ENCODE data around the gene C1orf56.

Gene C1orf56

GRCh38 chr1:151047591-151047924 is at the start of gene C1orf56:
C1orf56 (plus strand) TSS chr1:151047751; CDS start chr1:151047848, 97 bp downstream.
- DNase-seq: peak; percentile 80 to 97

- peak in 1 of 2 experiments; percentile 32 for DNase-seq
These were observed 49.6 kb upstream of the C1orf56 start for GRCh38 chr1:150997949-150998348.

GRCh38 chr1:150999051-150999674 is 48.4 kb upstream of the C1orf56 start:
- no peak for DNase-seq

GRCh38 chr1:150999926-151000325 is 47.6 kb upstream of the C1orf56 start:
- no peak for DNase-seq

GRCh38 chr1:151000408-151000807 is 47.1 kb upstream of the C1orf56 start:
- no peak for DNase-seq

GRCh38 chr1:151001602-151002001 is 45.9 kb upstream of the C1orf56 start:
- no peak for DNase-seq

- no peak for DNase-seq
These were observed 45.5 kb upstream of the C1orf56 start for GRCh38 chr1:151002051-151002450.

- no peak for DNase-seq
These were observed 44.9 kb upstream of the C1orf56 start for GRCh38 chr1:151002611-151003010.

- no peak for DNase-seq
These were observed 44.4 kb upstream of the C1orf56 start for GRCh38 chr1:151003180-151003579.

- peak; percentile 71 to 77 for DNase-seq
These were observed 41.7 kb upstream of the C1orf56 start for GRCh38 chr1:151005729-151006319.

GRCh38 chr1:151006327-151007052 is 41.1 kb upstream of the C1orf56 start, which contains the start of gene MINDY1:
MINDY1 (minus strand) TSS chr1:151006902; CDS start chr1:151002617, 4,285 bp downstream.
- peak; percentile 98 to 99 for DNase-seq

GRCh38 chr1:151007853-151008243 is 39.7 kb upstream of the C1orf56 start:
- no peak for DNase-seq

- DNase-seq: peak; percentile 98 to 100
These were observed 39.0 kb upstream of the C1orf56 start, which contains the start of gene PRUNE1 for GRCh38 chr1:151008244-151009205. PRUNE1 (plus strand) TSS chr1:151008449; CDS start chr1:151008633, 184 bp downstream.

GRCh38 chr1:151009206-151009587 is 38.4 kb upstream of the C1orf56 start:
- DNase-seq: no peak

GRCh38 chr1:151009674-151010345 is 37.7 kb upstream of the C1orf56 start:
- DNase-seq: no peak

GRCh38 chr1:151010346-151010726 is 37.2 kb upstream of the C1orf56 start:
- DNase-seq: no peak

GRCh38 chr1:151011154-151011850 is 36.2 kb upstream of the C1orf56 start:
- DNase-seq: no peak

GRCh38 chr1:151012684-151013471 is 34.7 kb upstream of the C1orf56 start:
- no peak for DNase-seq

- DNase-seq: no peak
These were observed 34.0 kb upstream of the C1orf56 start for GRCh38 chr1:151013518-151013917.

GRCh38 chr1:151024540-151025146 is 22.9 kb upstream of the C1orf56 start:
- peak; percentile 79 to 93 for DNase-seq
